NCI-H128 (cell line): Measurements from ENCODE around the gene NIP7.

Source experiments
- DNase-seq: peaks from one replicate; lab custom pipeline; 2025; ENCODE audit not compliant: unreplicated experiment; lab: John Stamatoyannopoulos, UW

NIP7 gene

DNA sequence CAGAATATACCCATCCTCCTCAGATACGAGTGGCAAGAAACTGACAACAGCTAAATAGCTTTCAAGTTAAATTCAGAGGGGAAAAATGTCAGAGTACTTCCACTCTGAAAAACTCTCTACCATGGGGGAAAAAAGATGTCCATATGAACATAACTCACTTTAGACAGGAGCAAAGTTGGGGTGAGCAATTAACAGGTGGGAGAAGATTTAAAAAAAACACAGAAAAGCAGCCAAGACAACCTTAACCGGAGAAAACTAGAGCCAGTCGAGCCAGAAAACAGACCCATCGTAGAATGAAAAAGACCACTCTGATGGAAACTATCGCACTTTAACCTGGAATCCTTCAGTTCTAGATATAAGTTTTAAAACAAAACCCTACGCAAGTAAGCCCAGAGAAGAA is 45.4 kb downstream of the NIP7 start:
- DNase-seq: no peak

DNA sequence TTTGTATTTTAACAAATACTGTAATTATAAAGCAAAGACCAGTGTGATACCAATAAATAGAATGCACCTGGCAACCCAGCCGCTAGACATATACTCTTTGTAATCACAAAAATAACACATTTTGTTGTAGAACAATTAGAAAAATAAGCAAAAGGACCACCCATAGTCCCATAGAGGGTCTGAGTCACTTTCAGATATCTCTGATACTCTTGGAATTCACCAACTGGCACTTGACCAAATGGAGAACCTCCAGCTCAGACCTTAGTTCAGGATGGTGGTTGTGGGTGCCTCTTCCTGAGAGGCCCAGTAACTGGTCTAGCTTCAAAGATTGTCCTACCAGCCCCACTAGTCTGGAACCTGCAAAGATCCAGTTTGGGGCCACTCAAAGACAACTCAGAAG is 47.0 kb downstream of the NIP7 start:
- DNase-seq: no peak
